ENCODE results near the gene MAP1LC3B. TPM values are rescaled to one million over a fixed set of nuclear protein-coding genes. Genes with fewer than 3 reads are reported as not detected.
"Not testable (repeated sequence)": the region's sequence is repeated elsewhere in the genome, so short reads cannot be mapped to it uniquely, and the experiment has no call there.

MAP1LC3B gene
- total RNA-seq, 1 donor, result 26.4 TPM

DNA sequence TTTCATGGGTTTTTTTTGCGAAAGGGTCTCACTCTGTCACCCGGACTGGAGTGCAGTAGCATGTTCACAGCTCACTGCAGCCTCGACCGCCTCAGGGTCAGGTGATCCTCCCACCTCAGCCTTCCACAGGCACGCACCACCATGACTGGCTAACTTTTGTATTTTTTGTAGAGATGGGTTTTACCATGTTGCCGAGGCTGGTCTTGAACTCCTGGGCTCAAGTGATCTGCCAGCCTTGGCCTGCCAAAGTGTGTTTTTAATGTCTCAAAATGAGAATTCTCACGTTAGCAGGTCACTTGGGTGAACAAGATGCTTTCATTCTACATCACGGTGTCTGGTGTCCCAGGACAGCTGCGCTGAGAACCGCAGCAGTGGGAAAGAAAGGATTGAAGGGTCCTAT lies 11.7 kb upstream of the MAP1LC3B start:
- no peak for DNase-seq (ENCODE audit: low read depth in 2 of 3, low spot score in 2 of 3)

DNA sequence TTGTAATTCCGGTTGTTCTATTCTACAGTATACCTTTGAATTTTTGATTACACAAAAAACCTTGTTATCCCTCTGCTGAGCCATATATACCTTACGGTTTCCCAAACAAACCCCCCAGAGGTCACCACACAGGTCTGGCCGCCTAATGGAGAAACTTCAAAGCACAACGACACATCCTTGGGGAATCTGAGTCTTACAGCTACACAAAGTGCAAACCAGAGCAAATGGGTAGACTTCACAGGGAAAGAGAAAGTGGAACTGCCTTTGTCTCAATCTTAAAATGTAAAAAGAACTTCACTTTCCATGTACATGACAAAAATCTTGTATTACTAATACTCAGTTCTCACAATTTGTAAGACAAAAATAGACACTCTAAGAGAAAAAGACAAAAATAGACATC lies 11.3 kb upstream of the MAP1LC3B start:
- DNase-seq (ENCODE audit: low read depth in 2 of 3, low spot score in 2 of 3), result no peak

- no peak for DNase-seq (ENCODE audit: low read depth in 2 of 3, low spot score in 2 of 3)
Observed at GRCh38 chr16:87382023-87382785, 9.9 kb upstream of the MAP1LC3B start.

- DNase-seq (ENCODE audit: low read depth in 2 of 3, low spot score in 2 of 3), result peak; percentile 87 to 90 (median 89)
Observed at GRCh38 chr16:87383505-87384161, 8.5 kb upstream of the MAP1LC3B start, which contains the start of gene FBXO31. Gene FBXO31, minus strand, starts transcription at chr16:87383776. Its CDS starts 32 bp downstream, at chr16:87383744.

GRCh38 chr16:87384162-87384874 lies 7.8 kb upstream of the MAP1LC3B start:
- DNase-seq (ENCODE audit: low read depth in 2 of 3, low spot score in 2 of 3), result no peak

DNA sequence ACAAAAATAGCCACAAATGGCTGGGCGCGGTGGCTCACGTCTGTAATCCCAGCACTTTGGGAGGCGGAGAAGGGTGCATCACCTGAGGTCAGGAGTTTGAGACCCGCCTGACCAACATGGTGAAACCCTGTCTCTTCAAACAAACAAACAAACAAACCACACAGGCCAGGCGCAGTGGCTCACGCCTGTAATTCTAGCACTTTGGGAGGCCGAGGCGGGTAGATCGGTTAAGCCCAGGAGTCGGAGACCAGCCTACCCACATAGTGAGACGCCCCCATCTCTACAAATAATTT lies 7.3 kb upstream of the MAP1LC3B start:
- not testable (repeated sequence) for DNase-seq (ENCODE audit: low read depth in 2 of 3, low spot score in 2 of 3)

DNA sequence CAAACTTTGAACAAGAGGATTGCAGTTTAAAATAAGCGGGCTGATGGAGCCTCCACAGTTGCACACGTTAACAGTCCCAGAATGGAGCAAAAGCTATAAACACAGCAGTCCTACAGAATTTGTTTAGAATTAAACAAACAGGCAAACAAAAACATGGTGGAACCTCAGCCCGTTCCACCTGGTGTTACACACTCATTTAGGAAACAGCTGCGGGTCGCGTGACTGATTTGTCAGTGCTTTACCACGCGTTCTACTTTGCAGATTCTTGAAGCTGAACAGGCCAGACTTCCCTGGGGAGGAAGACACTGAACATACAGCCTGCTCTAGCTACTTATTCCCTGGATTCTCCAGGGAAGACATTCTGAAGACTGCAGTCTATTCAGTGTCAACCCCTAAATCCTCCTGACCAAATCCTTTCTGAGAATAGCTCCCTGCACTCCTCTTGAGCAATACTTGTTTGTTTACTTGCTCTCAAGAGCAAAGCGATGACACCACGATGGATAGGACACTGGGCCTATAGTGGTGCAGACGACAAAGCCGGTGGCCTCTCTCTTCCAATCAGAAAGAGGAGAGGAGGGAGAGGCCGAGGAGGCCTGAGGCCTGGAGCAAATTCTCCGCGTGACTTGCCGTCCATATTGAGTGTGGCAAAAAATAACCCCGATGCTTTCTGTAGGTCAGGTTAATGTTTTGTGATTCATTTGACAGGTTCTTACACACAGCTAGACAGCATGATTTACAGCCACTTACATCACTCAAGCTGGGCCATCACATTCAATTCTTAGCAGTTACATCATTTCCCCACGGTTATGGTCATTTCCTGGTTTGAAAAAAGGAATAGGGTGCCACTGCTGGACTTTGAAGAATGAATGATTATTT lies 4.0 kb upstream of the MAP1LC3B start:
- DNase-seq (ENCODE audit: low read depth in 2 of 3, low spot score in 2 of 3), result peak; percentile 78 to 98 (median 96)

- DNase-seq (ENCODE audit: low read depth in 2 of 3, low spot score in 2 of 3), result no peak
Observed at GRCh38 chr16:87388818-87389134, 3.4 kb upstream of the MAP1LC3B start.

- no peak for DNase-seq (ENCODE audit: low read depth in 2 of 3, low spot score in 2 of 3)
Observed at GRCh38 chr16:87389245-87389644, 2.9 kb upstream of the MAP1LC3B start.

- DNase-seq (ENCODE audit: low read depth in 2 of 3, low spot score in 2 of 3), result not testable (repeated sequence)
Observed at GRCh38 chr16:87389914-87390313, 2.2 kb upstream of the MAP1LC3B start.

DNA sequence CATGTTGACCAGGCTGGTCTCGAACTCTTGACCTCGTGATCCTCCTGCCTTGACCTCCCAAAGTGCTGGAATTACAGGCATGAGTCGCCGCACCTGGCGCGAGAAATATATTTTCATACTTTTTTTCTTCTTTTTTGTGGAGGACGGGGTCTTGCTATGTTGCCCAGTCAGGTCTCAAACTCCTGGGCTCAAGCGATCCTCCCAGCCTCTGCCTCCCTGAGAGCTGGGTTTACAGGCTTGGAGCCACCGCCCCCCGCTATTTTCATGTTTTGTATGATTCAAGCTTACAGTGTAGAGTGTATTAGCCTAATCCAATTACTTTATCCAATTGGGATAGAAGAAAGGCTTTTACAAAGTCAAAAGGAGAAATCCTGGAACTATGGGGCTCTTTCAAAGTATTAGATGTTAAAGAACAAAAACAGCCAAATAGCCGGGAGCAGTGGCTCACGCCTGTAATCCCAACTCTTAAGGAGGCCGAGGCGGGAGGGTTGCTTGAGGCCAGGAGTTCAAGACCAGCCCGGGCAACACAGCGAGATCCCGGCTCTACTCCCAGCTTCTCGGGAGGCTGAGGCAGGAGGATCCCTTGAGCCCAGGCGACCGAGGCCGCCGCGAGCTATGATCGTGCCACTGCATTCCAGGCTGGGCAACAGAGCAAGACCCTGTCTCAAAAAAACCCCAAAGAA lies 1.4 kb upstream of the MAP1LC3B start:
- DNase-seq (ENCODE audit: low read depth in 2 of 3, low spot score in 2 of 3), result no peak

GRCh38 chr16:87391324-87391949 lies 699 bp upstream of the MAP1LC3B start:
- DNase-seq (ENCODE audit: low read depth in 2 of 3, low spot score in 2 of 3), result peak in 1 of 3 donors; percentile 25

GRCh38 chr16:87392821-87393679 lies 914 bp downstream of the MAP1LC3B start:
- peak in 1 of 3 donors; percentile 14 for DNase-seq (ENCODE audit: low read depth in 2 of 3, low spot score in 2 of 3)

- no peak for DNase-seq (ENCODE audit: low read depth in 2 of 3, low spot score in 2 of 3)
Observed at GRCh38 chr16:87393680-87394055, 1.5 kb downstream of the MAP1LC3B start.

- no peak for DNase-seq (ENCODE audit: low read depth in 2 of 3, low spot score in 2 of 3)
Observed at GRCh38 chr16:87395181-87395842, 3.2 kb downstream of the MAP1LC3B start.

DNA sequence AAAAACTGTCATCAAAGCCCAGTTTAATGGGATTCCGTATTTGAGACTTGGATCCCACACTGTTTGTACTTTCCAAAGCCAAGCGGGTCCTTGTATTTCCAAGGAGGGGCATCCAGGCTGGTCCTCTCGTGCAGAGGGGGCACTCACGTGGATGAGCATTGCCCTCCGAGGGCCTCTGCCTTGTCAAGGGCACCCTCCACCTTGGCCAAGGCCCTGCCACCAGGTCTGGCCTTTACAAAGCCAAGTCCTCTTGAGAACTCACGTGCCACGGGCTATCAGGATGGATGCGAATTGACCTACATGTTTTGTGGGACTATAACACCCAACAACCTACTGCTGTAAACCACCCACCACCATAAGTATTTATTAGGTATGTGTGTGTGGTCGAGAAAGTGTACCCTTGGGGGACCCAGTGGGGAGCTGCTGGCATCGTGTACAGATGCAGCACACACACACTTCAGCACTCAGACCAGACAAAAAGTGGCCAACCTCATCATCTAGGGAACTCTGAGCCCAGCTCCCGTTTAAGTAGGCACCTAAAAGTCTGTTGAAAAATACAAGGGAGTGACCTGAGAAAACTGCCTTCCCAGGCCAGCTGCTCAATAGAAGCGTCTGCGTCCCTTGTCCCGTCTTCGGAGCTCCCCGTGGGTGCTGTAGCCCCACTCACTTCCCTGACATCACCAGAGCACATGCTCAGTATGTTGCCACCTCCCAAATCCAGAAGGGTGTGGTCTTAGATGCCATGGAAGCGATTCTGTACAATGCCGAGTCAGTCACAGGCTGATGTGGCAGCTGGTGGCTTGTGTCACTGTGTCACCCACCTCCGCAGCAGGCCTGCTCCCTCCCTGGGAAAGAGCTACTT lies 12.9 kb downstream of the MAP1LC3B start:
- no peak for DNase-seq (ENCODE audit: low read depth in 2 of 3, low spot score in 2 of 3)

GRCh38 chr16:87406495-87407088 lies 14.5 kb downstream of the MAP1LC3B start:
- no peak for DNase-seq (ENCODE audit: low read depth in 2 of 3, low spot score in 2 of 3)
